CD4-positive, alpha-beta T cell treated with Interleukin-6 for 4 hours (primary cell): Measurements from ENCODE around the gene GLDC.

Experiments
- DNase-seq: peaks from one replicate; pipeline ENCODE4 v3.0.0-alpha.2; 2020; ENCODE audit warnings: mixed read lengths

The GLDC gene

GRCh38 chr9:6490863-6491262 is 154.7 kb downstream of the GLDC start:
- DNase-seq, result no peak

- DNase-seq, result no peak
Measured at GRCh38 chr9:6489099-6489498, 156.4 kb downstream of the GLDC start.

- DNase-seq, result no peak
Measured at GRCh38 chr9:6488395-6488794, 157.1 kb downstream of the GLDC start.

- no peak for DNase-seq
Measured at GRCh38 chr9:6484210-6484609, 161.3 kb downstream of the GLDC start.
